Astrocyte (in vitro differentiated cells and primary cell): ENCODE results near the gene SLC25A5.
"Not testable (repeated sequence)": the region's sequence is repeated elsewhere in the genome, so short reads cannot be mapped to it uniquely, and the experiment has no call there.

Experiments used
- EZH2 ChIP-seq: IDR thresholded peaks from 2 replicates; pipeline ENCODE4 v1.6.1; 2012; ENCODE audit warnings: mild to moderate bottlenecking, low read length, inconsistent platforms; ENCODE audit not compliant: insufficient read depth
- TF ChIP-seq, protein P1 (sequence below): IDR thresholded peaks from 2 replicates; pipeline ENCODE4 v1.5.1; 2011; ENCODE audit warnings: low read depth, mild to moderate bottlenecking, inconsistent platforms, low read length, moderate library complexity; ENCODE audit not compliant: insufficient read depth

DNA sequence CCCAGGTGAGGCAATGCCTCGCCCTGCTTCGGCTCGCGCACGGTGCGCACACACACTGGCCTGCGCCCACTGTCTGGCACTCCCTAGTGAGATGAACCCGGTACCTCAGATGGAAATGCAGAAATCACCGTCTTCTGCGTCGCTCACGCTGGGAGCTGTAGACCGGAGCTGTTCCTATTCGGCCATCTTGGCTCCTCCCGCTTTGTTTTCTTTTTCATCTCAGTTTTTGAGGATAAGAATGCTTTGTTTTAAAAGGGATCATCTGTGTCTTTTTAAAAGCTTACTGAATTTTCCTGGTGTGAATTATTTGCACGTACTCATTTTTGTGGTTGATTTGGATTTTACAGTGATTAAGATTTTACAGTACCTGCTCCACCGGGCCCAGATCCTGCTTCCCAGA lies 26.9 kb upstream of the SLC25A5 start:
- TF ChIP-seq, protein P1, sequence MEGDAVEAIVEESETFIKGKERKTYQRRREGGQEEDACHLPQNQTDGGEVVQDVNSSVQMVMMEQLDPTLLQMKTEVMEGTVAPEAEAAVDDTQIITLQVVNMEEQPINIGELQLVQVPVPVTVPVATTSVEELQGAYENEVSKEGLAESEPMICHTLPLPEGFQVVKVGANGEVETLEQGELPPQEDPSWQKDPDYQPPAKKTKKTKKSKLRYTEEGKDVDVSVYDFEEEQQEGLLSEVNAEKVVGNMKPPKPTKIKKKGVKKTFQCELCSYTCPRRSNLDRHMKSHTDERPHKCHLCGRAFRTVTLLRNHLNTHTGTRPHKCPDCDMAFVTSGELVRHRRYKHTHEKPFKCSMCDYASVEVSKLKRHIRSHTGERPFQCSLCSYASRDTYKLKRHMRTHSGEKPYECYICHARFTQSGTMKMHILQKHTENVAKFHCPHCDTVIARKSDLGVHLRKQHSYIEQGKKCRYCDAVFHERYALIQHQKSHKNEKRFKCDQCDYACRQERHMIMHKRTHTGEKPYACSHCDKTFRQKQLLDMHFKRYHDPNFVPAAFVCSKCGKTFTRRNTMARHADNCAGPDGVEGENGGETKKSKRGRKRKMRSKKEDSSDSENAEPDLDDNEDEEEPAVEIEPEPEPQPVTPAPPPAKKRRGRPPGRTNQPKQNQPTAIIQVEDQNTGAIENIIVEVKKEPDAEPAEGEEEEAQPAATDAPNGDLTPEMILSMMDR: not testable (repeated sequence)
- not testable (repeated sequence) for TF ChIP-seq EZH2
